ENCODE data around the gene FGF10.

Gene FGF10

GRCh38 chr5:44345871-44346270 lies 43.3 kb downstream of the FGF10 start:
- DNase-seq, result no peak

GRCh38 chr5:44336708-44337107 lies 52.5 kb downstream of the FGF10 start:
- DNase-seq, result no peak

GRCh38 chr5:44334622-44335021 lies 54.6 kb downstream of the FGF10 start:
- DNase-seq, result no peak

- no peak for DNase-seq
These were observed 56.8 kb downstream of the FGF10 start for GRCh38 chr5:44332285-44332971.

GRCh38 chr5:44331471-44332050 lies 57.7 kb downstream of the FGF10 start:
- DNase-seq, result no peak

GRCh38 chr5:44329716-44330115 lies 59.5 kb downstream of the FGF10 start:
- DNase-seq, result no peak

- no peak for DNase-seq
These were observed 68.0 kb downstream of the FGF10 start for GRCh38 chr5:44321144-44321725.

GRCh38 chr5:44320188-44320587 lies 69.0 kb downstream of the FGF10 start:
- no peak for DNase-seq

- DNase-seq, result no peak
These were observed 70.3 kb downstream of the FGF10 start for GRCh38 chr5:44318883-44319282.

GRCh38 chr5:44312374-44312773 lies 76.8 kb downstream of the FGF10 start:
- DNase-seq, result no peak

- no peak for DNase-seq
These were observed 88.7 kb downstream of the FGF10 start for GRCh38 chr5:44300551-44300950.

- DNase-seq, result no peak
These were observed 89.8 kb downstream of the FGF10 start for GRCh38 chr5:44299394-44299793.

GRCh38 chr5:44294516-44294915 lies 94.7 kb downstream of the FGF10 start:
- DNase-seq, result no peak

GRCh38 chr5:44292736-44293135 lies 96.5 kb downstream of the FGF10 start:
- DNase-seq, result no peak

GRCh38 chr5:44278469-44278868 lies 110.8 kb downstream of the FGF10 start:
- no peak for DNase-seq

- no peak for DNase-seq
These were observed 113.3 kb downstream of the FGF10 start for GRCh38 chr5:44275908-44276307.

GRCh38 chr5:44275329-44275728 lies 113.9 kb downstream of the FGF10 start:
- no peak for DNase-seq

- DNase-seq, result no peak
These were observed 121.3 kb downstream of the FGF10 start for GRCh38 chr5:44267909-44268308.

GRCh38 chr5:44266882-44267576 lies 122.2 kb downstream of the FGF10 start:
- DNase-seq, result no peak

GRCh38 chr5:44265713-44266112 lies 123.5 kb downstream of the FGF10 start:
- DNase-seq, result no peak

GRCh38 chr5:44260793-44261192 lies 128.4 kb downstream of the FGF10 start:
- DNase-seq, result no peak

GRCh38 chr5:44257653-44258365 lies 131.4 kb downstream of the FGF10 start:
- DNase-seq, result no peak

- DNase-seq, result no peak
These were observed 132.0 kb downstream of the FGF10 start for GRCh38 chr5:44257221-44257620.

Measured in GOT3 (cell line).